Common myeloid progenitor, CD34-positive (primary cell): Measurements from ENCODE around the gene RBM10.
"Not testable (repeated sequence)": the region's sequence is repeated elsewhere in the genome, so short reads cannot be mapped to it uniquely, and the experiment has no call there.

Experiments used
- CTCF ChIA-PET: fragments of 350-600 bp; sonication (Branson Sonifier 250); formaldehyde crosslinking; loops from one replicate; lab custom pipeline; 2021; ENCODE audit warnings: antibody characterized with exemption; lab: Charles Lee
- POLR2A ChIA-PET: fragments of 350-600 bp; sonication (Branson Sonifier 250); formaldehyde crosslinking; loops from one replicate; lab custom pipeline; 2021; ENCODE audit warnings: antibody characterized with exemption; lab: Charles Lee
- DNase-seq, 3 donors: peaks; one replicate each; pipeline versions ENCODE4 v3.0.0 to v3.0.0-alpha.2; 2013
- H3K27ac ChIP-seq, 2 experiments: 1 replicate in 1 of 2; 2 replicates in 1 of 2; pipeline ENCODE4 v1.7.0; 2013; ENCODE audit warnings: inconsistent platforms in 2 of 2, low read length in 2 of 2, mild to moderate bottlenecking in 2 of 2, low read depth in 1 of 2, moderate library complexity in 1 of 2; ENCODE audit not compliant: severe bottlenecking in 2 of 2, insufficient read depth in 1 of 2, poor library complexity in 1 of 2
- H3K27me3 ChIP-seq, 5 experiments: replicated peaks in 2 of 5; 1 replicate in 3 of 5; 2 replicates in 2 of 5; pipeline versions ENCODE4 v1.6.1 to v1.7.0; 2013; ENCODE audit warnings: low read length in 4 of 5, mild to moderate bottlenecking in 2 of 5, moderate library complexity in 2 of 5, inconsistent platforms in 1 of 5; ENCODE audit not compliant: insufficient read depth in 5 of 5, control insufficient read depth in 4 of 5
- H3K36me3 ChIP-seq, 4 experiments: 1 replicate in 2 of 4; 2 replicates in 2 of 4; pipeline versions ENCODE4 v1.6.1 to v1.7.0; 2013; ENCODE audit warnings: low read length in 3 of 4, control low read depth in 1 of 4, mild to moderate bottlenecking in 1 of 4; ENCODE audit not compliant: control insufficient read depth in 4 of 4, insufficient read depth in 4 of 4
- H3K4me1 ChIP-seq, 4 experiments: 1 replicate in 3 of 4; 2 replicates in 1 of 4; pipeline versions ENCODE4 v1.6.1 to v1.7.1; 2013; ENCODE audit warnings: low read length in 3 of 4, mild to moderate bottlenecking in 3 of 4, control low read depth in 1 of 4, inconsistent platforms in 1 of 4, moderate library complexity in 1 of 4; ENCODE audit not compliant: control insufficient read depth in 4 of 4, insufficient read depth in 4 of 4; ENCODE audit errors: control extremely low read depth in 1 of 4
- H3K4me3 ChIP-seq, 7 experiments: 1 replicate in 4 of 7; 2 replicates in 3 of 7; pipeline versions ENCODE4 v1.5.1 to v1.7.0; 2013; ENCODE audit warnings: mild to moderate bottlenecking in 7 of 7, low read length in 6 of 7, moderate library complexity in 6 of 7, inconsistent platforms in 2 of 7, low read depth in 2 of 7, control low read depth in 1 of 7; ENCODE audit not compliant: insufficient read depth in 4 of 7, control insufficient read depth in 1 of 7; ENCODE audit errors: extremely low read depth in 1 of 7
- H3K9me3 ChIP-seq, 5 experiments: 1 replicate in 4 of 5; 2 replicates in 1 of 5; pipeline versions ENCODE4 v1.6.1 to v1.7.1; 2013; ENCODE audit warnings: low read length in 4 of 5, mild to moderate bottlenecking in 2 of 5, inconsistent platforms in 1 of 5, low read depth in 1 of 5, moderate library complexity in 1 of 5; ENCODE audit not compliant: control insufficient read depth in 4 of 5, insufficient read depth in 2 of 5; ENCODE audit errors: control extremely low read depth in 1 of 5
- WGBS: methylation state at CpG from one replicate; pipeline ENCODE4 v1.1.5; 2013; ENCODE audit not compliant: insufficient coverage; 5-methylcytosine and 5-hydroxymethylcytosine counted together

The RBM10 gene

GRCh38 chrX:47116551-47117110 is 28.4 kb upstream of the RBM10 start:
- CTCF ChIA-PET, DNase-seq, H3K36me3 ChIP-seq, H3K27ac ChIP-seq, H3K4me1 ChIP-seq, H3K9me3 ChIP-seq, POLR2A ChIA-PET, H3K4me3 ChIP-seq, H3K27me3 ChIP-seq: not testable (repeated sequence)
- 95% methylated on average over 4 of the region's 7 CpGs for WGBS

GRCh38 chrX:47124466-47124865 is 20.6 kb upstream of the RBM10 start:
- H3K9me3 ChIP-seq, H3K27ac ChIP-seq, POLR2A ChIA-PET, H3K4me3 ChIP-seq, H3K4me1 ChIP-seq, CTCF ChIA-PET, DNase-seq, H3K36me3 ChIP-seq: not testable (repeated sequence)
- H3K27me3 ChIP-seq = peaks cover 0 to 17% (median 0%) of the 10 kb centered on the region in 5 experiments
- WGBS = 79% methylated on average over 2 of the region's 3 CpGs

- Histone ChIP-seq H3K4me1 (peaks cover 0 to 3% (median 1%) of the 10 kb centered on the region in 4 experiments), H3K9me3 (peaks cover 0 to 2% (median 0%) of the 10 kb centered on the region in 5 experiments), H3K36me3 (no peaks in the 10 kb centered on the region), H3K27me3 (peaks cover 0 to 7% (median 0%) of the 10 kb centered on the region in 5 experiments), H3K4me3 (peak overlapping the region; percentile 49 to 88 (median 81)), H3K27ac (peak overlapping the region in 1 of 2 experiments; percentile 78)
- ChIA-PET POLR2A (interaction anchor here (0.6 kb wide), 1 partner anchor 88 kb away, joined by 3 read pairs; no protein-coding TSS in a partner anchor), CTCF (no interaction called here)
- peak; percentile 94 to 97 (median 97) for DNase-seq
- 38% methylated on average over 22 of the region's 31 CpGs for WGBS
These were observed 15.7 kb upstream of the RBM10 start for GRCh38 chrX:47129157-47129898.

GRCh38 chrX:47129899-47130358 is 15.1 kb upstream of the RBM10 start:
- H3K36me3 ChIP-seq = no peaks in the 10 kb centered on the region
- H3K27me3 ChIP-seq = peaks cover 0 to 7% (median 0%) of the 10 kb centered on the region in 5 experiments
- DNase-seq = peak in 1 of 3 donors; percentile 8
- CTCF ChIA-PET = interaction anchor here (1.9 kb wide), 1 partner anchor 13 kb away, joined by 5 read pairs; no protein-coding TSS in a partner anchor
- H3K4me1 ChIP-seq = peaks cover 0 to 3% (median 1%) of the 10 kb centered on the region in 4 experiments
- 44% methylated on average over 2 of the region's 11 CpGs for WGBS
- POLR2A ChIA-PET = interaction anchor here (0.6 kb wide), 1 partner anchor 88 kb away, joined by 3 read pairs; no protein-coding TSS in a partner anchor
- H3K27ac ChIP-seq = peak overlapping the region in 1 of 2 experiments; percentile 25
- peak overlapping the region in 6 of 7 experiments; percentile 63 to 88 (median 82) for H3K4me3 ChIP-seq
- peaks cover 0 to 2% (median 0%) of the 10 kb centered on the region in 5 experiments for H3K9me3 ChIP-seq

GRCh38 chrX:47133493-47133892 is 11.5 kb upstream of the RBM10 start:
- POLR2A ChIA-PET = no interaction called here
- CTCF ChIA-PET = no interaction called here
- 79% methylated on average over 2 of the region's 5 CpGs for WGBS

GRCh38 chrX:47135650-47136049 is 9.4 kb upstream of the RBM10 start:
- H3K9me3 ChIP-seq, DNase-seq, H3K27me3 ChIP-seq, CTCF ChIA-PET, H3K4me3 ChIP-seq, H3K4me1 ChIP-seq, H3K27ac ChIP-seq, POLR2A ChIA-PET: not testable (repeated sequence)
- 94% methylated on average over 4 of the region's 5 CpGs for WGBS
- peaks cover 0 to 12% (median 6%) of the 10 kb centered on the region in 4 experiments for H3K36me3 ChIP-seq

More at GRCh38 chrX:47133493-47133892, 11.5 kb upstream of the RBM10 start:
- DNase-seq = no peak
- no peak overlapping the region for H3K4me3 ChIP-seq
- peaks cover 0 to 2% (median 0%) of the 10 kb centered on the region in 5 experiments for H3K9me3 ChIP-seq
- H3K27ac ChIP-seq = no peak overlapping the region
- H3K27me3 ChIP-seq = peaks cover 0 to 10% (median 0%) of the 10 kb centered on the region in 5 experiments
- peaks cover 0 to 3% (median 1%) of the 10 kb centered on the region in 4 experiments for H3K4me1 ChIP-seq
- H3K36me3 ChIP-seq = peaks cover 0 to 3% (median 0%) of the 10 kb centered on the region in 4 experiments
